Fibroblast of the conjunctiva (primary cell): ENCODE results near the gene DNAI1.

ENCODE experiments used
- DNase-seq: peaks from one replicate; pipeline ENCODE4 v3.0.0-alpha.2; 2010; ENCODE audit warnings: low read depth

DNAI1 gene

GRCh38 chr9:34558919-34559623 is 100.5 kb downstream of the DNAI1 start:
- DNase-seq, result no peak

- peak; percentile 26 for DNase-seq
Measured at GRCh38 chr9:34559624-34560455, 101.2 kb downstream of the DNAI1 start.

GRCh38 chr9:34560599-34561214 is 102.1 kb downstream of the DNAI1 start:
- DNase-seq, result no peak

GRCh38 chr9:34562135-34562745 is 103.6 kb downstream of the DNAI1 start:
- DNase-seq, result no peak

- DNase-seq, result no peak
Measured at GRCh38 chr9:34563262-34563661, 104.7 kb downstream of the DNAI1 start.

GRCh38 chr9:34564617-34565016 is 106.0 kb downstream of the DNAI1 start:
- no peak for DNase-seq

GRCh38 chr9:34565856-34566255 is 107.3 kb downstream of the DNAI1 start:
- DNase-seq, result no peak

GRCh38 chr9:34566322-34566721 is 107.7 kb downstream of the DNAI1 start:
- no peak for DNase-seq

GRCh38 chr9:34566972-34567371 is 108.4 kb downstream of the DNAI1 start:
- DNase-seq, result no peak

- DNase-seq, result no peak
Measured at GRCh38 chr9:34568133-34568532, 109.5 kb downstream of the DNAI1 start.

GRCh38 chr9:34568774-34569173 is 110.2 kb downstream of the DNAI1 start:
- no peak for DNase-seq

- DNase-seq, result no peak
Measured at GRCh38 chr9:34570376-34570775, 111.8 kb downstream of the DNAI1 start.
